Mesenchymal stem cell (in vitro differentiated cells and primary cell): ENCODE data around the gene NFATC2.

Experiments used
- DNase-seq: peaks from one replicate; pipeline ENCODE4 v3.0.0-alpha.2; 2013
- H2AFZ ChIP-seq: one replicate; pipeline ENCODE4 v1.6.1; 2013; ENCODE audit warnings: low read depth, mild to moderate bottlenecking, control low read depth, inconsistent platforms, low read length, moderate library complexity
- H2AK5ac ChIP-seq: 2 replicates; pipeline ENCODE4 v1.6.1; 2013; ENCODE audit warnings: low read length, moderate library complexity, mild to moderate bottlenecking, inconsistent platforms; ENCODE audit not compliant: severe bottlenecking
- H2BK120ac ChIP-seq: one replicate; pipeline ENCODE4 v1.6.1; 2013; ENCODE audit warnings: low read depth, mild to moderate bottlenecking, inconsistent platforms, low read length, moderate library complexity
- H2BK12ac ChIP-seq, 2 experiments: one replicate each; pipeline ENCODE4 v1.6.1; 2013; ENCODE audit warnings: inconsistent platforms in 2 of 2, low read length in 2 of 2, mild to moderate bottlenecking in 2 of 2, moderate library complexity in 2 of 2, control low read depth in 1 of 2
- H2BK15ac ChIP-seq: one replicate; pipeline ENCODE4 v1.6.1; 2013; ENCODE audit warnings: mild to moderate bottlenecking, low read depth, inconsistent platforms; ENCODE audit not compliant: poor library complexity, severe bottlenecking
- H2BK5ac ChIP-seq: 2 replicates; pipeline ENCODE4 v1.6.1; 2013; ENCODE audit warnings: low read depth, mild to moderate bottlenecking, low read length, control low read depth, inconsistent platforms; ENCODE audit not compliant: poor library complexity, severe bottlenecking
- H3K14ac ChIP-seq, 2 experiments: one replicate each; pipeline ENCODE4 v1.6.1; 2013; ENCODE audit warnings: inconsistent platforms in 2 of 2, low read length in 2 of 2, control low read depth in 1 of 2, mild to moderate bottlenecking in 1 of 2, moderate library complexity in 1 of 2
- H3K18ac ChIP-seq, 2 experiments: one replicate each; pipeline ENCODE4 v1.6.1; 2013; ENCODE audit warnings: inconsistent platforms in 2 of 2, low read length in 2 of 2, control low read depth in 1 of 2, low read depth in 1 of 2, mild to moderate bottlenecking in 1 of 2
- H3K23ac ChIP-seq, 2 experiments: one replicate each; pipeline ENCODE4 v1.6.1; 2013; ENCODE audit warnings: inconsistent platforms in 2 of 2, low read length in 2 of 2, mild to moderate bottlenecking in 2 of 2, moderate library complexity in 2 of 2, control low read depth in 1 of 2
- H3K27ac ChIP-seq: 2 replicates; pipeline ENCODE4 v1.5.1; 2013; ENCODE audit warnings: mild to moderate bottlenecking, moderate library complexity, low read length, control low read depth, inconsistent platforms; ENCODE audit not compliant: poor library complexity, severe bottlenecking
- H3K27me3 ChIP-seq, 2 experiments: 2 replicates each; pipeline versions ENCODE4 v1.6.1 to v1.7.0; 2013; ENCODE audit warnings: low read length in 2 of 2, mild to moderate bottlenecking in 2 of 2, moderate library complexity in 2 of 2, control low read depth in 1 of 2, inconsistent platforms in 1 of 2; ENCODE audit not compliant: control insufficient read depth in 1 of 2, insufficient read depth in 1 of 2
- H3K36me3 ChIP-seq, 2 experiments: 2 replicates each; pipeline versions ENCODE4 v1.6.1 to v1.7.0; 2013; ENCODE audit warnings: low read length in 2 of 2, control low read depth in 1 of 2, inconsistent platforms in 1 of 2, low read depth in 1 of 2, mild to moderate bottlenecking in 1 of 2; ENCODE audit not compliant: insufficient read depth in 2 of 2, control insufficient read depth in 1 of 2
- H3K4ac ChIP-seq, 2 experiments: one replicate each; pipeline ENCODE4 v1.6.1; 2013; ENCODE audit warnings: inconsistent platforms in 2 of 2, low read length in 2 of 2, mild to moderate bottlenecking in 2 of 2, moderate library complexity in 2 of 2, control low read depth in 1 of 2, low read depth in 1 of 2
- H3K4me1 ChIP-seq: 2 replicates; pipeline ENCODE4 v1.6.1; 2013; ENCODE audit warnings: low read depth, low read length, control low read depth; ENCODE audit not compliant: control insufficient read depth, insufficient read depth
- H3K4me2 ChIP-seq: 2 replicates; pipeline ENCODE4 v1.6.1; 2013; ENCODE audit warnings: low read length, mild to moderate bottlenecking, inconsistent platforms; ENCODE audit not compliant: poor library complexity, severe bottlenecking
- H3K4me3 ChIP-seq, 2 experiments: 2 replicates each; pipeline versions ENCODE4 v1.5.1 to v1.7.0; 2013; ENCODE audit warnings: low read length in 2 of 2, mild to moderate bottlenecking in 2 of 2, control low read depth in 1 of 2, low read depth in 1 of 2; ENCODE audit not compliant: insufficient read depth in 1 of 2
- H3K79me1 ChIP-seq: replicated peaks from 2 replicates; pipeline ENCODE4 v1.6.1; 2013; ENCODE audit warnings: mild to moderate bottlenecking, control low read depth, low read length, inconsistent platforms; ENCODE audit not compliant: poor library complexity, severe bottlenecking
- H3K9ac ChIP-seq: 2 replicates; pipeline ENCODE4 v1.7.0; 2013; ENCODE audit warnings: mild to moderate bottlenecking, low read length, moderate library complexity
- H3K9me3 ChIP-seq: 2 replicates; pipeline ENCODE4 v1.7.0; 2013; ENCODE audit warnings: mild to moderate bottlenecking, low read length; ENCODE audit not compliant: control insufficient read depth
- H4K8ac ChIP-seq: one replicate; pipeline ENCODE4 v1.6.1; 2013; ENCODE audit warnings: inconsistent platforms, mild to moderate bottlenecking, low read length, moderate library complexity
- H4K91ac ChIP-seq: one replicate; pipeline ENCODE4 v1.6.1; 2013; ENCODE audit warnings: mild to moderate bottlenecking, low read length, inconsistent platforms
- WGBS: methylation state at CpG from one replicate; pipeline ENCODE4 v1.1.7; 2013; ENCODE audit warnings: mixed read lengths; 5-methylcytosine and 5-hydroxymethylcytosine counted together

The NFATC2 gene

DNA sequence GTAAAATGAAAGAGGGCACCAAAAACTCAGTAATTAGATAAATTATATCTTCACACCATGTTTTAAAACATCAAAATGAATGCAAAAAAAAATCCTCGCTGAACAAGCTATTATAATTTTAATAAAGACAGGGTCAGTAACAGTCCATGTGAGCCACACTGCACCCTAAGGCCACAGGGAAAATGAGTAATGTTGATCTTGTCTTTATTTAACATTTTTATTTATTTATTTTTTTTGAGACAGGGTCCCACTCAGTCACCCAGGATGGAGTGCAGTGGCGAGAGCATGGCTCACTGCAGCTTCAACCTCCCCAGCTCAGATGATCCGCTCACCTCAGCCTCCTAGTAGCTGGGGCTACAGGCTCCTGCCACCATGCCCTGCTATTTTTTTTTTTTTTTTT is 8.7 kb upstream of the NFATC2 start:
- Histone ChIP-seq H2AFZ (no peak overlapping the region), H3K9ac (no peak overlapping the region)
- WGBS: 100% methylated on average over 1 of the region's 3 CpGs

DNA sequence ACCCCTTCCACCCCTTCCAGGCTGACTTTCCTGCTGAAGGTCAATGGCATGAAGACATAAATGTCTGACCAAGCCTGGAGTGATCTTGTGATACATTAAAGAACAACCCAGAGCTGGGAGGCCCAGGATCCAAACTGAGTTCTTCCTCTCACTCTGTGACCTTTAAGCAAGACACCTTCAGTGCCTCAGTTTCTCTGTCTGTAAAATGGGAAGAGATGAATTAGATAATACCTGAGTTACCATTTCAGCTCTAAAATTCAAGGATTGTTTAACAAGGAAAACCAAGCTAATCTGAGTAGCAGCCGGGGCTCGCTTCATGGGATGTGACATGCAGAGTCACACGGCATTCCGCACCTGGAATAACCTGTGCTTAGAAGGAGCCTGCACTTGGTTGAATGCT is 7.0 kb upstream of the NFATC2 start:
- Histone ChIP-seq H2AFZ (no peak overlapping the region), H2AK5ac (no peak overlapping the region), H3K4me3 (no peak overlapping the region), H3K27ac (no peak overlapping the region), H2BK12ac (no peak overlapping the region), H3K4me2 (no peak overlapping the region), H3K4ac (no peak overlapping the region), H4K91ac (no peak overlapping the region), H3K14ac (no peak overlapping the region), H2BK15ac (no peak overlapping the region), H3K36me3 (no peaks in the 10 kb centered on the region), H3K27me3 (peaks cover 17 to 36% of the 10 kb centered on the region in 2 experiments), H3K18ac (no peak overlapping the region), H2BK120ac (no peak overlapping the region), H3K9me3 (no peaks in the 10 kb centered on the region), H3K4me1 (no peaks in the 10 kb centered on the region), H4K8ac (no peak overlapping the region), H3K79me1 (no peaks in the 10 kb centered on the region), H2BK5ac (no peak overlapping the region), H3K23ac (no peak overlapping the region), H3K9ac (no peak overlapping the region)
- peak; percentile 47 for DNase-seq
- over 99% methylated on average over 4 of the region's 4 CpGs for WGBS

More for the DNA sequence above, 8.7 kb upstream of the NFATC2 start:
- Histone ChIP-seq H3K27ac (no peak overlapping the region), H2BK12ac (no peak overlapping the region), H3K79me1 (no peaks in the 10 kb centered on the region), H2BK5ac (no peak overlapping the region), H2AK5ac (no peak overlapping the region), H3K4me3 (no peak overlapping the region), H2BK15ac (no peak overlapping the region), H4K91ac (no peak overlapping the region), H3K18ac (no peak overlapping the region), H3K14ac (no peak overlapping the region), H3K36me3 (no peaks in the 10 kb centered on the region), H3K4me2 (no peak overlapping the region), H3K23ac (no peak overlapping the region), H3K27me3 (peaks cover 6 to 20% of the 10 kb centered on the region in 2 experiments), H3K4ac (no peak overlapping the region), H4K8ac (no peak overlapping the region), H3K4me1 (no peaks in the 10 kb centered on the region), H3K9me3 (no peaks in the 10 kb centered on the region), H2BK120ac (no peak overlapping the region)
- peak; percentile 48 for DNase-seq

DNA sequence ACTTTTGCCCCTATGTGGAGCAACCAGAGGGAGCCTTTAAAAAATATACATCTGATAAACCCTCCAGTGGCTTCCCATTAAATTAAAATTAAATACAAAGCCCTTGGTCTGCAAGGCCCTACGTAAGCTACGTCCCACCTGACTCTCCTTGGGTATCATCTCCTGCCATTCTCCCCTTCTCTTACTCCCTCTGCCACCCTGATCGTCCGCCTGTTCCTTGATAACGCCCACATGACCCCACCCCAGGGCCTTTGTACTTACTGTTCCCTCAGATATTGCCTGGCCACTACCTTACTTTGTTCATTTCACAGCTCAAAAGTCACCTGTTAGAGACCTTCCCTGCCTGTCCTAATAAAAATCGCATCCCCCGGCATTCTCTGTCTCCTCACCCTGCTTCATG is 5.4 kb upstream of the NFATC2 start:
- Histone ChIP-seq H2BK12ac (no peak overlapping the region), H3K4me3 (no peak overlapping the region), H3K14ac (no peak overlapping the region), H3K79me1 (no peaks in the 10 kb centered on the region), H2BK15ac (no peak overlapping the region), H3K9me3 (no peaks in the 10 kb centered on the region), H3K9ac (no peak overlapping the region), H2AFZ (no peak overlapping the region), H3K4me1 (peaks cover 2% of the 10 kb centered on the region), H3K4ac (no peak overlapping the region), H3K23ac (no peak overlapping the region), H4K8ac (no peak overlapping the region), H2BK120ac (no peak overlapping the region), H2AK5ac (no peak overlapping the region), H3K27ac (no peak overlapping the region), H4K91ac (no peak overlapping the region), H3K4me2 (no peak overlapping the region), H3K36me3 (no peaks in the 10 kb centered on the region), H2BK5ac (no peak overlapping the region), H3K27me3 (peaks cover 29 to 48% of the 10 kb centered on the region in 2 experiments), H3K18ac (no peak overlapping the region)
- WGBS: 85% methylated on average over 6 of the region's 7 CpGs
- no peak for DNase-seq

DNA sequence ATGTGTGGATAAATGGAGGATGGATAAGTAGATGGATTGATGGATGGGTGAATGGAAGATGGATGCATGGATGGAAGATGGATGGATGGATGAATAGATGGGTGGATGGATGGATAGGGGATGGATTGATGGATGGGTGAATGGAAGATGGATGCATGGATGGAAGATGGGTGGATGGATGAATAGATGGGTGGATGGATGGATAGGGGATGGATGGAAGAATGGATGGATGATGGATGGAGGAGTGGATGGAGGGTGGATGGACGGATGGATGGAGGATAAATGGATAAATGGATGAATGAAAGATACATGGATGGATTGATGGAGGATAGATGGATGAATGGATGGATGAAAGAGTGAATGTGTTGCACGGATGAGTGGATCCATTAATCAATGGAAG is 3.0 kb upstream of the NFATC2 start:
- Histone ChIP-seq H3K27ac (no peak overlapping the region), H2AK5ac (no peak overlapping the region), H3K9ac (no peak overlapping the region), H3K18ac (no peak overlapping the region), H3K4me2 (no peak overlapping the region), H2BK5ac (no peak overlapping the region), H3K79me1 (no peaks in the 10 kb centered on the region), H3K4me1 (peaks cover 9% of the 10 kb centered on the region), H3K27me3 (peaks cover 38 to 59% of the 10 kb centered on the region in 2 experiments), H3K14ac (no peak overlapping the region), H2BK12ac (no peak overlapping the region), H3K9me3 (no peaks in the 10 kb centered on the region), H2BK120ac (no peak overlapping the region), H4K91ac (no peak overlapping the region), H3K23ac (no peak overlapping the region), H3K4me3 (no peak overlapping the region), H4K8ac (no peak overlapping the region), H3K4ac (no peak overlapping the region), H3K36me3 (no peaks in the 10 kb centered on the region), H2BK15ac (no peak overlapping the region), H2AFZ (no peak overlapping the region)
- no peak for DNase-seq
- 71% methylated on average over 1 of the region's 2 CpGs for WGBS
